Activated CD8-positive, alpha-beta T cell treated with anti-CD3 and anti-CD28 coated beads for 36 hours (primary cell): Measurements from ENCODE around the gene METTL1. TPM values are rescaled to one million over a fixed set of nuclear protein-coding genes. Genes with fewer than 3 reads are reported as not detected.

Experiments used
- ATAC-seq: fragments of 200-7000 bp; cut with Tn5 transposase; one replicate; pipeline ENCODE4 v1.10.0; 2021; ENCODE audit warnings: mild to moderate bottlenecking, moderate library complexity
- CTCF ChIA-PET: fragments of 350-600 bp; sonication (Branson Sonifier 250); formaldehyde crosslinking; loops from one replicate; lab custom pipeline; 2021; ENCODE audit warnings: antibody characterized with exemption; lab: Charles Lee
- POLR2A ChIA-PET: fragments of 350-600 bp; sonication (Branson Sonifier 250); formaldehyde crosslinking; loops from one replicate; lab custom pipeline; 2021; ENCODE audit warnings: antibody characterized with exemption; lab: Charles Lee
- DNase-seq: peaks from one replicate; pipeline ENCODE4 v3.0.0-alpha.2; 2020
- H3K27ac Mint-ChIP-seq: one replicate; pipeline ENCODE4 v1.8.0; 2021; ENCODE audit warnings: mild to moderate bottlenecking, mixed read lengths
- H3K27me3 Mint-ChIP-seq: one replicate; pipeline ENCODE4 v1.8.0; 2021; ENCODE audit warnings: mixed read lengths
- H3K36me3 Mint-ChIP-seq: one replicate; pipeline ENCODE4 v1.8.0; 2021; ENCODE audit warnings: low read depth, mixed read lengths
- H3K4me1 Mint-ChIP-seq: one replicate; pipeline ENCODE4 v1.8.0; 2021; ENCODE audit warnings: low read depth, mixed read lengths
- H3K4me3 Mint-ChIP-seq: one replicate; pipeline ENCODE4 v1.8.0; 2021; ENCODE audit warnings: mild to moderate bottlenecking, moderate library complexity, mixed read lengths
- H3K9me3 Mint-ChIP-seq: one replicate; pipeline ENCODE4 v1.8.0; 2021; ENCODE audit warnings: mixed read lengths
- intact Hi-C: fragments of 100-400 bp; cut with micrococcal nuclease; formaldehyde crosslinking; loops from one replicate; pipeline ENCODE4 v1.10.0; 2022
- total RNA-seq, 2 experiments: library from RNA; stranded (reverse); gene quantifications; one replicate each; pipeline ENCODE4 v1.2.3, GENCODE V29; 2021
- TF ChIP-seq, protein P1 (sequence below): fragments of 200-600 bp; IDR thresholded peaks from one replicate; pipeline ENCODE4 v1.8.0; 2022; ENCODE audit warnings: antibody characterized with exemption, mild to moderate bottlenecking

Gene METTL1
- total RNA-seq, 2 experiments from 2014 or later: 29.6 to 34.1 TPM

DNA sequence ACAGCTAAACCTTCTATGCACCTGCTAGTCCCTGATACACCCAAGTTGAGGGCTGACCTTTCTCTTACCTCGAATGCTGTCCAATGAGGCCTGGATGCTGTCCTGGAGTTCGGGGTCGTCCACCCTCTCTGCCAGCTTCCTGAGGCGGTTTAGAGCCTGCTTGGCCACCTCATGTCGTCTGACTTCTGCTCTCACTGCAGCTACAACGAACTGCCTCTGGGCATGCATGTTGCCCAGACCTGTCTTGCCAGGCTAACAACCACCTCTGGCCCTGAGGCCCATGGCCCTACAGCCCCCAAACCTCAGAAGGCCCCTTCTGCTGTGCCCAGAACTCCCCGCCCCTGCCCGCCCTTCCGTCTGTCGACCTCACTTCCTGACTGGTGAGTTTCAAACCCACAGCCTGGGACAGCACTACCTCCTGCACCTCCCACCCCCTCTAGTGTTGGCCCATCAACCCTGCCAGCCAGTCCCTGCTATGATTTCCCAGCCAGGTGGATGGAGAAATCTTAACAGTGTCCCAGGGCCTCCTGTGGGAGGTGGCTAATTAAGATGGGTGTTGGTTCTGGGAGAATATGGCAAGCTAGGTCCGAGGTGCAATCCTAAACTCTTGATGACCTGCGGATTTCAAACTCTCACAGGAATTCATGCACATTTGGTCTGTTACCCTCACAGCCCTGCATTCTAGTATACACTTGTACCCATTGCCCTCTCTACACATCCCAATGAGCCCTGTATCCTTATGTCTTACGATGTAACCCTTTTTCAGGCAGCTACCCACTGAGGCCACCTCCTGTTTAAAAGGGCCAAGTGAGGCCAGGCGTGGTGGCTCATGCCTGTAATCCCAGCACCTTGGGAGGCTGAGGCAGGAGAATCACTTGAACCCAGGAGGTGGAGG lies 29.8 kb downstream of the METTL1 start:
- CTCF ChIA-PET: interaction anchor here (0.9 to 2.8 kb wide), 20 partner anchors 9 to 162 kb away, joined by 3 to 29 read pairs (median 4); partner anchors contain the start of genes B4GALNT1, CDK4, OS9 and PIP4K2C
- Mint-ChIP-seq H3K27ac (peak overlapping the region; percentile 93), H3K4me3 (peak overlapping the region; percentile 98), H3K27me3 (no peaks in the 10 kb centered on the region), H3K36me3 (peaks cover 21% of the 10 kb centered on the region), H3K9me3 (no peaks in the 10 kb centered on the region), H3K4me1 (peaks cover 49% of the 10 kb centered on the region)
- TF ChIP-seq, protein P1, sequence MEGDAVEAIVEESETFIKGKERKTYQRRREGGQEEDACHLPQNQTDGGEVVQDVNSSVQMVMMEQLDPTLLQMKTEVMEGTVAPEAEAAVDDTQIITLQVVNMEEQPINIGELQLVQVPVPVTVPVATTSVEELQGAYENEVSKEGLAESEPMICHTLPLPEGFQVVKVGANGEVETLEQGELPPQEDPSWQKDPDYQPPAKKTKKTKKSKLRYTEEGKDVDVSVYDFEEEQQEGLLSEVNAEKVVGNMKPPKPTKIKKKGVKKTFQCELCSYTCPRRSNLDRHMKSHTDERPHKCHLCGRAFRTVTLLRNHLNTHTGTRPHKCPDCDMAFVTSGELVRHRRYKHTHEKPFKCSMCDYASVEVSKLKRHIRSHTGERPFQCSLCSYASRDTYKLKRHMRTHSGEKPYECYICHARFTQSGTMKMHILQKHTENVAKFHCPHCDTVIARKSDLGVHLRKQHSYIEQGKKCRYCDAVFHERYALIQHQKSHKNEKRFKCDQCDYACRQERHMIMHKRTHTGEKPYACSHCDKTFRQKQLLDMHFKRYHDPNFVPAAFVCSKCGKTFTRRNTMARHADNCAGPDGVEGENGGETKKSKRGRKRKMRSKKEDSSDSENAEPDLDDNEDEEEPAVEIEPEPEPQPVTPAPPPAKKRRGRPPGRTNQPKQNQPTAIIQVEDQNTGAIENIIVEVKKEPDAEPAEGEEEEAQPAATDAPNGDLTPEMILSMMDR: peak; percentile 68
- intact Hi-C loops: loop anchor here (2.0 kb wide), 1 partner anchor 159 kb away; no protein-coding TSS in a partner anchor
- DNase-seq: peak; percentile 90
- ATAC-seq: peak; percentile 71
- POLR2A ChIA-PET: interaction anchor here (0.8 to 2.5 kb wide), 10 partner anchors 7 to 48 kb away, joined by 3 to 11 read pairs (median 4); partner anchors contain the start of genes CDK4, CYP27B1 and OS9

DNA sequence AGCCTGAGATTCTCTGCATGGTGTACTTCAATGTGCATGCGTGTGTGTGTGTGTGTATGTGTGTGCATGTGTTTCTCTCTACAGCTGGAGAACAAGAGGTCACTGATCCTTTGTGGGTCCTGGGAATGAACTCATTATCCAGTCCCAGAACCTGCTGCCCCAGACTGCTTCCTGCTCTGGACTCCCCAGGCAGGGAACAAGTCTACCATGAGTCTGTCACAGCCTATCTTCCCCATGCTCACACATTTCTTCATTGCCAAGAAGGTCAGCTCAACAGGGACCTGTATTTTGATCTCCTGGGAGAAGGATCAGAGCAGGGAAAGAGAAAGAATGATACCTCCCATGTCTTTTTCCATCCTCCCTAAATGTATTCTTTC lies 30.5 kb downstream of the METTL1 start:
- POLR2A ChIA-PET: interaction anchor here (0.8 to 2.5 kb wide), 10 partner anchors 8 to 42 kb away, joined by 3 to 11 read pairs (median 4); partner anchors contain the start of genes CDK4 and CYP27B1
- intact Hi-C loops: no loop called here
- Mint-ChIP-seq H3K4me1 (peaks cover 54% of the 10 kb centered on the region), H3K27me3 (no peaks in the 10 kb centered on the region), H3K9me3 (no peaks in the 10 kb centered on the region), H3K4me3 (peak overlapping the region; percentile 98), H3K27ac (peak overlapping the region; percentile 93), H3K36me3 (peaks cover 25% of the 10 kb centered on the region)
- no peak for DNase-seq
- TF ChIP-seq, protein P1: no peak
- no peak for ATAC-seq
- CTCF ChIA-PET: interaction anchor here (0.9 to 2.8 kb wide), 20 partner anchors 9 to 162 kb away, joined by 3 to 29 read pairs (median 4); partner anchors contain the start of genes B4GALNT1, CDK4, OS9 and PIP4K2C

DNA sequence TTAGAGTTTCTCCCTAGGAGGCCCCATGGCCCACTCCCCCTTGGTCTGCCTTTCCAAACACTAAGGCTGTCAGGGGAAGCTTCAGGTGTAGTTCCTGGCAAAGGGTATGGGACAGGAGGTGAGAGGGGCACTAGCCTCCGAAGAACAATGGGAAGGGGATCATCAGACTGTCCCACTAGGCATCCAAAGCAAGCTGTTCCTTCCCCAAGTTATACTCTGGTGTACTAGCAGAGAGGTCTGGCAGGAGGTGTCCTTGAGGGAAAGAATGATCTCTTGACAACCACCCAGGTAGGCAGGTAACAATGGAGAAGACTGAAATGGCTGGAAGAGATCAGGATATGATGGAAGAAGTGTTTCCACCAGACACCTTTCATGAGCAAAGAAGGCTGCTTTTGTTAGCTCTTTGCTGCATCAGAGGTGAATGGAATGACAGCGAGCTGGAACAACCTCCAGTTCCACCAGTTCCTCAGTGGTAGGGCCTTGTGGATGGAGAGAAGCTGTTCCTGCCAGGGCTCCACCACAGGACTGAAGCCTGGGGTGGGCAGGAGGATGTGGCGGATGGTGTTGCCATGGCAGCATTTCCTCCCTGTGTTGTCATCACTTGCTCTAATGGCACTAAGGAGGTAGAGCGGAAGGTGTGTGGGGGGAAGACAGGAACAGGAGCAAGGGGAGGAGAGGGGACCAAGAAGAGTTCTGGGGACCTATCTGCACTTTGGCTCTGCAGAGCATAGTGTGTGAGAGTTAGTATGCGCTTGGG lies 31.1 kb downstream of the METTL1 start:
- ATAC-seq: peak; percentile 62
- peak overlapping the region; percentile 98 for H3K4me3 Mint-ChIP-seq
- TF ChIP-seq, protein P1: no peak
- H3K4me1 Mint-ChIP-seq: peaks cover 55% of the 10 kb centered on the region
- H3K27me3 Mint-ChIP-seq: no peaks in the 10 kb centered on the region
- H3K27ac Mint-ChIP-seq: peak overlapping the region; percentile 93
- intact Hi-C loops: no loop called here
- ChIA-PET POLR2A (interaction anchor here (0.8 to 2.5 kb wide), 12 partner anchors 8 to 128 kb away, joined by 3 to 11 read pairs (median 3); partner anchors contain the start of genes CDK4 and CYP27B1), CTCF (interaction anchor here (0.9 to 2.8 kb wide), 18 partner anchors 9 to 163 kb away, joined by 3 to 29 read pairs (median 4); partner anchors contain the start of genes B4GALNT1, CDK4 and OS9)
- H3K36me3 Mint-ChIP-seq: peaks cover 25% of the 10 kb centered on the region
- peak; percentile 91 for DNase-seq
- H3K9me3 Mint-ChIP-seq: no peaks in the 10 kb centered on the region

DNA sequence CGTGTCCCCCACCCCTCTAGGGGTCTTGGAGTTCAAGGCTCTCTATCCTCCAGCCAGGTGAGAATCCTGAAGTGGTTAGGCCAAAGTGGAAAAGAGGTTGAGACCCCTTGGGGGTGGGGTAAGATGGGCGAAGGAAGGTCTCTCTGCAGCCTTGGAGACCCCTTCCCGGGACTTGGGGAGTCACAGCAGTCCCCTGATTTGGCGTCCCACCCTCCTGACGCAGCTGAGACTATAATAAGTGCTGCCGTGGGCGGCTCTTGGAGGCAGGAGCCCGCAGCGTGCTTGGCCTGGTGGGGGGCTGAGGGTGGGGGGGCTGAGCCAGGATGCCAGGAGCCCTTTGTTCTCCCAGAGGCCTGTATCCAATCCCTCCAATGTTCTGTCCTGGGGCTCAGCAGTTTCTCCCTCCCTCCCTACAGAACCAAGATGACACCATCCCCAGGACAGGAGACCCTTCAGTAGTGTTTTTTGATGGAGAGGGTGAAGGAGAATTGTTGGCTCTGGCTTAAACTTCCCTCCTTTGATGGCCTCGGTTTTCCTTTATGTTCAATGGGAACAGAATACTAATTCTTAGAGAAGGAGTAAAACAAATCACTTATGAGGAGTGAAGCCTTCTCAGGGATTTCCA lies 31.9 kb downstream of the METTL1 start:
- TF ChIP-seq, protein P1: no peak
- Mint-ChIP-seq H3K36me3 (peaks cover 18% of the 10 kb centered on the region), H3K9me3 (no peaks in the 10 kb centered on the region), H3K4me1 (peaks cover 47% of the 10 kb centered on the region), H3K27me3 (no peaks in the 10 kb centered on the region), H3K27ac (peak overlapping the region; percentile 93), H3K4me3 (peak overlapping the region; percentile 98)
- DNase-seq (no peak), ATAC-seq (no peak)
- ChIA-PET CTCF (interaction anchor here (1.3 to 2.8 kb wide), 2 partner anchors 17 to 156 kb away, joined by 3 to 29 read pairs; no protein-coding TSS in a partner anchor), POLR2A (interaction anchor here (0.8 to 2.5 kb wide), 5 partner anchors 11 to 127 kb away, joined by 3 to 9 read pairs (median 4); partner anchors contain the start of gene CYP27B1)
- intact Hi-C loops: no loop called here
